ENCODE measurements around the gene FAM216A. TPM values are rescaled to one million over a fixed set of nuclear protein-coding genes. Genes with fewer than 3 reads are reported as not detected.

Gene FAM216A
- total RNA-seq (2011; cell fraction: chromatin; rRNA removed; ENCODE audit: low replicate concordance) = 25.6 and 32.2 TPM in 2 replicates
- total RNA-seq (2011; cell fraction: nucleolus; rRNA removed) = 23.2 and 25.2 TPM in 2 replicates
- total RNA-seq (2011; cell fraction: nucleoplasm; rRNA removed) = 27.7 and 36.1 TPM in 2 replicates
- total RNA-seq (2014; rRNA removed) (44.6 and 48.5 TPM in 2 replicates), total RNA-seq (2014; rRNA removed; fragmentation: Illumina TruSeq; extraction: Trizol) (58.8 and 61.0 TPM in 2 replicates), total RNA-seq (2015; rRNA removed; fragmentation: Illumina TruSeq; extraction: Trizol) (39.9 and 42.2 TPM in 2 replicates), total RNA-seq (2021) (30.0 and 30.1 TPM in 2 replicates), polyA plus RNA-seq (2011; rRNA removed) (78.0 and 96.9 TPM in 2 replicates), polyA plus RNA-seq (2014; fragmentation: Illumina TruSeq; extraction: Trizol) (38.5 and 50.0 TPM in 2 replicates), polyA plus RNA-seq (2014; fragmentation: Nextera tagmentation; extraction: Ambion mirVana) (10 to 100 TPM; 17.2 to 30.1 TPM), polyA plus RNA-seq (2014; rRNA removed) (61.6 and 66.0 TPM in 2 replicates), polyA minus RNA-seq (2011; rRNA and poly(A)+ RNA removed) (38.0 and 39.3 TPM in 2 replicates), Bru-seq, nascent RNA (percentile 68 among the genes with signal in this experiment), BruChase-seq, experiment 1, labeled RNA remaining after a 2-hour chase (percentile 60 among the genes with signal in this experiment), BruChase-seq, experiment 2, labeled RNA remaining after a 6-hour chase (percentile 56 among the genes with signal in this experiment)
- 52.4 and 52.9 TPM in 2 replicates for polyA plus RNA-seq (2011; cell fraction: cytosol; rRNA removed)
- polyA plus RNA-seq (2011; cell fraction: nucleus; rRNA removed) = 53.9 and 56.3 TPM in 2 replicates
- 24.2 and 37.7 TPM in 2 replicates for polyA plus RNA-seq (2012)
- polyA minus RNA-seq (2011; cell fraction: cytosol; rRNA and poly(A)+ RNA removed) = 21.1 and 23.6 TPM in 2 replicates
- polyA minus RNA-seq (2011; cell fraction: nucleus; rRNA and poly(A)+ RNA removed) = 22.1 and 31.5 TPM in 2 replicates
- long read RNA-seq, experiment 1, transcript FAM216A-201 (7 exons, 1,582 nt) = major isoform, 63 of 118 reads
- long read RNA-seq, experiment 1, partial matches to known transcripts = 39 of 118 reads
- long read RNA-seq, experiment 1, other reads (novel, unspliced or antisense) = 15 of 118 reads
- long read RNA-seq, experiment 2, partial matches to known transcripts = 3 of 41 reads
- long read RNA-seq, experiment 2, other reads (novel, unspliced or antisense) = 36 of 41 reads
- long read RNA-seq, experiment 3, transcript FAM216A-201 (7 exons, 1,582 nt) = major isoform, 32 of 39 reads
- long read RNA-seq, experiment 3, partial matches to known transcripts = 1 of 39 reads
- long read RNA-seq, experiment 3, other reads (novel, unspliced or antisense) = 6 of 39 reads

GRCh38 chr12:110468214-110469048, at the start of gene FAM216A, which contains the start of gene GPN3:
Gene FAM216A, plus strand, starts transcription at chr12:110468845. Its CDS starts 31 bp downstream, at chr12:110468876.
Gene GPN3, minus strand, starts transcription at chr12:110468257. Its CDS starts 54 bp downstream, at chr12:110468203.
- no TSS peak for BruUV-seq (replicated peaks)
- intact Hi-C loops (cut with micrococcal nuclease) = loop anchor here (1.0 to 2.0 kb wide), 3 partner anchors 18 to 132 kb away; partner anchors contain the start of genes ARPC3, RAD9B and VPS29
- TF ChIP-seq SIN3A (IDR thresholded peaks at IDR 0.05; ENCODE audit: borderline replicate concordance in 2 of 2, control insufficient read depth in 1 of 2, low read depth in 2 of 2, low read length in 2 of 2) (peak; percentile 34 to 50; a peak in 2 of 4 replicates), ATF2 (CRISPR knock-in tag; IDR thresholded peaks at IDR 0.05) (0 out of 2 replicates have a peak, but pooled peaks have one; percentile 23), SMARCA5 (IDR thresholded peaks at IDR 0.05) (no peak), CEBPG (CRISPR knock-in tag; IDR thresholded peaks at IDR 0.05) (0 out of 2 replicates have a peak, but pooled peaks have one; percentile 58), CEBPG (tag; conservative IDR thresholded peaks at IDR 0.05 in 1 of 2, IDR thresholded peaks at IDR 0.05 in 1 of 2) (no peak), GTF3C2 (IDR thresholded peaks at IDR 0.05; ENCODE audit: borderline replicate concordance, extremely low read depth, insufficient read length) (no peak), ZSCAN32 (CRISPR knock-in tag; IDR thresholded peaks at IDR 0.05) (no peak), MEF2D (tag; conservative IDR thresholded peaks at IDR 0.05; ENCODE audit: low read depth) (no peak), CC2D1A (IDR thresholded peaks at IDR 0.05) (0 out of 2 replicates have a peak, but pooled peaks have one; percentile 52), TEAD2 (tag; IDR thresholded peaks at IDR 0.05) (0 out of 2 replicates have a peak, but pooled peaks have one; percentile 5)

More at GRCh38 chr12:110468214-110469048, at the start of gene FAM216A, which contains the start of gene GPN3:
- Histone ChIP-seq H3K9me1 (ENCODE audit: control insufficient read depth, insufficient read depth, low read length) (no peaks in the 10 kb centered on the region), H3K4me3 (peak within 1 kb of the TSS; percentile 59), H3K27me3 (ENCODE audit: control insufficient read depth in 2 of 2, insufficient read depth in 2 of 2, low read length in 2 of 2) (no peaks in the 10 kb centered on the region), H3K79me2 (ENCODE audit: control insufficient read depth, insufficient read depth, low read length) (peaks cover 61% of the 10 kb centered on the region), H3K4me1 (replicated peaks in 1 of 2; ENCODE audit: control insufficient read depth in 2 of 2, insufficient read depth in 2 of 2, low read length in 2 of 2) (peaks cover 25 to 30% of the 10 kb centered on the region in 2 experiments; a peak in 4 of 5 replicates), H3K27ac (ENCODE audit: extremely low read depth, low read depth, low read length) (peak within 1 kb of the TSS; percentile 97), H3K4me2 (ENCODE audit: insufficient read depth, low read length) (peak within 1 kb of the TSS; percentile 94), H3K9me3 (replicated peaks; ENCODE audit: control insufficient read depth, insufficient read depth, low read depth, low read length) (no peaks in the 10 kb centered on the region), H4K20me1 (replicated peaks; ENCODE audit: control insufficient read depth, insufficient read depth, low read length) (no peaks in the 10 kb centered on the region; the same call in 1 of the 2 replicates), H3K9ac (ENCODE audit: insufficient read depth in 1 of 2, low read depth in 2 of 2, low read length in 2 of 2) (peak within 1 kb of the TSS; percentile 89 to 99), H3K36me3 (ENCODE audit: control insufficient read depth, insufficient read depth, low read length) (peaks cover 29% of the 10 kb centered on the region; the same call in 2 of the 3 replicates), H2AFZ (ENCODE audit: low read depth, low read length) (peak within 1 kb of the TSS; percentile 97)
- WGBS (ENCODE audit: insufficient coverage, low coverage, missing lambda C conversion rate) = 1% methylated on average over 62 of the region's 78 CpGs
- DNase-seq (ENCODE audit: extremely low read depth in 1 of 4, low spot score in 3 of 4) (peak; percentile 89 to 99 (median 93)), FAIRE-seq (peak; percentile 99), ATAC-seq (peak; percentile 89)
- in situ Hi-C loops (cut with MboI) = loop anchor here (5.0 kb wide), 1 partner anchor 139 kb away; no protein-coding TSS in a partner anchor
- CTCF ChIA-PET (ENCODE audit: low intra/inter-chr PET ratio) = interaction anchor here (0.5 to 3.0 kb wide), 3 partner anchors 132 to 227 kb away, joined by 4 to 15 read pairs (median 5); no protein-coding TSS in a partner anchor
- POLR2A ChIA-PET = interaction anchor here (0.6 to 3.1 kb wide), 21 partner anchors 9 to 591 kb away, joined by 3 to 22 read pairs (median 3); partner anchors contain the start of genes ARPC3, RAD9B, TCTN1 and VPS29

Data from K562 (cell line).